ENCODE data around the gene WDCP.
A peak's percentile ranks its signal among the peaks of the same experiment; 100 is the strongest.

Gene WDCP

DNA sequence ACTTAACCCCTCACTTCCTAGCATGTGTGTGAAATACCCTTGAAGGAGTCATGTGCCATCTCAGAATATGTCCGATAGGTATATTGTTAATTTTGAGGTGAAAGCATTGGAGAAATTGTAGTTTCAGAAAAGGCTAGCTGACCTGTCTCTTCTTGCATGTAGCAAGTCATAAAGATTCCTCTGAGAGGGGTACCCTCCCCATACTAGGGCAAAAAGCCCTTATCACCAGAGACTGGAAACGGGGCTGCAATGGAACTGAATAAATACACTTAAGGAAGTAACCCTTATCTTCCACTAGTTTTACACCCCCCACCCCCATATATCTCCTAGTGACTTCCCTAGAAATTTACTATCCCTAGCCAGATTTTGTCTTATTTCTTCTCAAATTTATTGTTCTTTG lies 30.7 kb upstream of the WDCP start:
- intact Hi-C loops (cut with DNase I; ENCODE audit: low total_unique reads), result no loop called here
- Histone ChIP-seq H3K36me3 (peaks cover 6 to 42% (median 18%) of the 10 kb centered on the region in 3 donors), H3K27me3 (no peaks in the 10 kb centered on the region), H3K4me1 (peaks cover 0 to 29% (median 17%) of the 10 kb centered on the region in 4 donors), H3K27ac (peak overlapping the region; percentile 91 to 99), H3K9me3 (no peaks in the 10 kb centered on the region), H3K4me3 (peak overlapping the region; percentile 69 to 88)
- no peak for DNase-seq
- TF ChIP-seq, protein P1, sequence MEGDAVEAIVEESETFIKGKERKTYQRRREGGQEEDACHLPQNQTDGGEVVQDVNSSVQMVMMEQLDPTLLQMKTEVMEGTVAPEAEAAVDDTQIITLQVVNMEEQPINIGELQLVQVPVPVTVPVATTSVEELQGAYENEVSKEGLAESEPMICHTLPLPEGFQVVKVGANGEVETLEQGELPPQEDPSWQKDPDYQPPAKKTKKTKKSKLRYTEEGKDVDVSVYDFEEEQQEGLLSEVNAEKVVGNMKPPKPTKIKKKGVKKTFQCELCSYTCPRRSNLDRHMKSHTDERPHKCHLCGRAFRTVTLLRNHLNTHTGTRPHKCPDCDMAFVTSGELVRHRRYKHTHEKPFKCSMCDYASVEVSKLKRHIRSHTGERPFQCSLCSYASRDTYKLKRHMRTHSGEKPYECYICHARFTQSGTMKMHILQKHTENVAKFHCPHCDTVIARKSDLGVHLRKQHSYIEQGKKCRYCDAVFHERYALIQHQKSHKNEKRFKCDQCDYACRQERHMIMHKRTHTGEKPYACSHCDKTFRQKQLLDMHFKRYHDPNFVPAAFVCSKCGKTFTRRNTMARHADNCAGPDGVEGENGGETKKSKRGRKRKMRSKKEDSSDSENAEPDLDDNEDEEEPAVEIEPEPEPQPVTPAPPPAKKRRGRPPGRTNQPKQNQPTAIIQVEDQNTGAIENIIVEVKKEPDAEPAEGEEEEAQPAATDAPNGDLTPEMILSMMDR (IDR thresholded peaks at IDR 0.05), result no peak

DNA sequence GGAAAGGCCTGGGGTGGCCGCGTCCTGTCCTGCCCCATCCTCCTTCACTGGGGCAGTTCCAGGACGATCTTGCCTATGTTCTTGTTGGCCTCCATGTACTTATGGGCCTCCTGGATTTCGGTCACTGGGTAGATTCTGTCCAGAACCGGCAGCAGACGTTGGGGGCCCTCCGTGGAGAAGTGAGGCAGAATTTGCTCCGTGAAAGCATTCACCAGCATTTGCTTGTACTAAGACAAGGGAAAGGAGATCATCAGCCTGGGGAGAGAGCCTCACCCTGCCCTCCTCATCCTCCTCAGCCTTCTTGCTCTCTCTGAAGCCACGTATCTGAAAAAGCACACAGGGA lies 30.3 kb upstream of the WDCP start:
- Histone ChIP-seq H3K4me1 (peaks cover 0 to 26% (median 17%) of the 10 kb centered on the region in 4 donors), H3K27ac (peak overlapping the region; percentile 91 to 99), H3K36me3 (peaks cover 6 to 42% (median 18%) of the 10 kb centered on the region in 3 donors), H3K9me3 (no peaks in the 10 kb centered on the region), H3K27me3 (no peaks in the 10 kb centered on the region), H3K4me3 (peak overlapping the region; percentile 69 to 88)
- no peak for DNase-seq
- intact Hi-C loops (cut with DNase I; ENCODE audit: low total_unique reads), result no loop called here
- TF ChIP-seq, protein P1 (IDR thresholded peaks at IDR 0.05), result no peak

DNA sequence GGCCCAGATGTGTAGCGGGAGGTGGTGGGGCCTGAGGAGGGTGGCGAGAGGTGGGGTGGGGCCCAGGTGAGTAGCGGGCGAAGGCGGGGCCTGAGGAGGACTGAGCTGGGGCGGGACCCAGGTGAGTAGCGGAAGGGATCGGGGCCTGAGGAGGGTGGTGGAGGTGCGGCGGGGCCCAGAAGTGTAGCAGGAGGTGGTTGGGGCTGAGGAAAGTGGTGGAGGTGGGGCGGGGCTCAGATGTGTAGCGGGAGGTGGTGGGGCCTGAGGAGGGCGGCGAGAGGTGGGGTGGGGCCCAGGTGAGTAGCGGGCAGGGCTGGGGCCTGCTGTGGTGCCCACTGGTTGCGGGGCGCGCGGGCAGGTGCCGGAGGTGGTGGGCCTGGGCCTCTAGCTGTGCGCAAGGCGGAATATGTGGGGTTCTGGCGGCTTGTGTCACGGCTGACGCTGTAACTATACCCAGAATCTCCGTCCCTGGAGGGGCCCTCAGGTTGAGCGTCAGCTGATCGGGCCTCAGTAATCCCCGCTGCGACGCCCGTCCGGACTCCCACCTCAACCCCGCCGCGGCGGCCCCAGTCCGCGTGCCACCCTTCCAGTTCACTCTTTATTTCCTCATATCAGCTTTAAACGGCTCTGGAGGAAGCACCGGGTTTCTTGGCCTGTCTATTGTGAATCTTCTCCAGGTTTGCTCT lies 29.8 kb upstream of the WDCP start:
- H3K27ac ChIP-seq, result peak overlapping the region; percentile 91 to 99
- H3K36me3 ChIP-seq, result peaks cover 6 to 42% (median 18%) of the 10 kb centered on the region in 3 donors
- peak; percentile 40 to 68 for DNase-seq
- intact Hi-C loops (cut with DNase I; ENCODE audit: low total_unique reads), result no loop called here
- TF ChIP-seq, protein P1 (IDR thresholded peaks at IDR 0.05), result no peak
- H3K27me3 ChIP-seq, result no peaks in the 10 kb centered on the region
- H3K9me3 ChIP-seq, result no peaks in the 10 kb centered on the region
- peaks cover 0 to 26% (median 17%) of the 10 kb centered on the region in 4 donors for H3K4me1 ChIP-seq
- H3K4me3 ChIP-seq, result peak overlapping the region; percentile 69 to 88

DNA sequence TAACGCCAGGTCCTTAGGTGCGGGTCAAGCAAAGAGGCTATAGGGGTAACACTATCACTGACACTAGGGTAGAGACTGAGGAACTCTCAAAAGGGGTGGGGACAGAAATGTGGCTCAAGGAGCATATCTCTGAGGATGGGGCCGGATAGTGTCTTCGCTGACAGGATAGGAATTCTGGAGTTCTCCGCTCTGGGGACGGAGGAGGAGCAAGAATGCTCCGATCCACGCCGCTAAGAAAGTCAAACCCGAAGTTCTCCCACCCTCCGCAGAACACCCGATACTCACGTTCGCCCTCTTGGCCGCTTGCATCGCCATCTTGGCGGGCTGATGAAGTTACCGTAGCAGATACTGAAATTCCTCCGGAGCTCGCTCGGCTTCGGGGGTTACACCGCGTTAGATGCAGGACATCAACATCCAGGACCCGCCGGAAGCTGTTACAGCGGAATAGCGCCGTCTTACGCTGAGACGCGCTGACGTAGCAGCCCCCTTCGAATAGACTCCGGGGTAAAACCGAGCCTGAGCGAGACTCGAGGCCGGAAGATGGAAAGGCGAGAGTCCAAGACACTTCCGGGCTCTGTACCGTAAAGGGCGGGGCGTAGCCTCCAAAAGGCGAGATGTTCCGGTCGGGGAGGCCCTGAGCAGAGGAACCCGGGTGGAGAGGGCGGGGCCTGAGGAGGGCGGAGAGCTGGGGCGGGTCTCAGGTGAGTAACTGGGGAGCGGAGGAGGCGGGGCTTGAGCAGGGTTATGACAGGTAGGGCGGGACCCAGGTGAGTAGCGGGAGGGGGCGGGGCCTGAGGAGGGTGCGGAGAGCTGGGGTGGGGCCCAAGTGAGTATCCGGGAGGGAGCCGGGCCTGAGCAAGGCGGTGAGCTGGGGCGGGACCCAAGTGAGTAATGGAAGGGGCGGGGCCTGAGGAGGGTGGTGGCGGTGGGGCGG lies 29.0 kb upstream of the WDCP start, which contains the start of gene SF3B6:
SF3B6 (minus strand) TSS at position 412 of the 934 bp plus-strand sequence; CDS start at position 315, 97 bp downstream.
- H3K27me3 ChIP-seq, result no peaks in the 10 kb centered on the region
- H3K27ac ChIP-seq, result peak within 1 kb of the TSS; percentile 91 to 99
- DNase-seq, result peak; percentile 98 to 99
- intact Hi-C loops (cut with DNase I; ENCODE audit: low total_unique reads), result no loop called here
- peak within 1 kb of the TSS; percentile 69 to 88 for H3K4me3 ChIP-seq
- H3K36me3 ChIP-seq, result peaks cover 7 to 42% (median 16%) of the 10 kb centered on the region in 3 donors
- H3K9me3 ChIP-seq, result no peaks in the 10 kb centered on the region
- peaks cover 0 to 26% (median 17%) of the 10 kb centered on the region in 4 donors for H3K4me1 ChIP-seq
- TF ChIP-seq, protein P1 (IDR thresholded peaks at IDR 0.05), result no peak

DNA sequence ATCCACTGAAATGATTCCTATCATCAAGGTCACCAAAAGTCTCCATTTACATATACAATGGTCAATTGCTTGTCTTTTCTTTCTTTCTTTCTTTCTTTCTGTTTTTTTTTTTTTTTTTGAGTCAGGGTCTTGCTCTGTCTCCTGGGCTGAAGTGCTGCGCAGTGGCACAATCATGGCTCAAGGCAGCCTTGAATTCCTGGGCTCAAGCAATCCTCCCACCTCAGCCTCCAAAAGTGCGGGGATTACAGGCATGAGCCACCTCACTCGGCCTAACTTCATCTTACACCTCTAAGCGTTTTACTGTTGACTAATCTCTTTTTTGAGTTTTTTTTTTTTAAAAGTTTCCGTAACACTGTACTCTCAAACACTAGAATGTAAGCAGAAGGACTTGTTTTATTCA lies 28.1 kb upstream of the WDCP start:
- Histone ChIP-seq H3K4me1 (peaks cover 0 to 26% (median 17%) of the 10 kb centered on the region in 4 donors), H3K9me3 (no peaks in the 10 kb centered on the region), H3K27me3 (no peaks in the 10 kb centered on the region), H3K36me3 (peaks cover 10 to 43% (median 13%) of the 10 kb centered on the region in 3 donors), H3K4me3 (peak overlapping the region; percentile 69 to 88), H3K27ac (peak overlapping the region; percentile 91 to 99)
- DNase-seq, result no peak
- intact Hi-C loops (cut with DNase I; ENCODE audit: low total_unique reads), result no loop called here
- TF ChIP-seq, protein P1 (IDR thresholded peaks at IDR 0.05), result no peak

Data from tibial artery (tissue), 4 donors.